Natural killer cell (primary cell): ENCODE data around the gene IGF2BP2. TPM values are rescaled to one million over a fixed set of nuclear protein-coding genes. Genes with fewer than 3 reads are reported as not detected.

Experiments
- ATAC-seq, 3 donors: fragments of 150-1000 bp in 2 of 3; fragments of 200-7000 bp in 1 of 3; cut with Tn5 transposase; 1 replicate in 1 of 3; 2 replicates in 2 of 3; pipeline ENCODE4 v1.10.0; 2021; ENCODE audit warnings: mild to moderate bottlenecking in 2 of 3, moderate library complexity in 2 of 3
- DNase-seq, 2 donors: peaks; one replicate each; pipeline versions ENCODE4 v3.0.0 to v3.0.0-alpha.2; 2013 to 2021; ENCODE audit warnings: mixed read lengths in 1 of 2
- H3K27ac ChIP-seq: one replicate; pipeline ENCODE4 v1.5.1; 2013; ENCODE audit warnings: mild to moderate bottlenecking, low read length
- H3K27me3 ChIP-seq: one replicate; pipeline ENCODE4 v1.6.1; 2013; ENCODE audit warnings: low read length; ENCODE audit not compliant: control insufficient read depth, insufficient read depth
- H3K36me3 ChIP-seq: one replicate; pipeline ENCODE4 v1.6.1; 2013; ENCODE audit warnings: low read length; ENCODE audit not compliant: control insufficient read depth, insufficient read depth
- H3K4me1 ChIP-seq: one replicate; pipeline ENCODE4 v1.6.1; 2013; ENCODE audit warnings: low read length; ENCODE audit not compliant: control insufficient read depth, insufficient read depth
- H3K4me3 ChIP-seq: one replicate; pipeline ENCODE4 v1.5.1; 2013; ENCODE audit warnings: low read length
- H3K9me3 ChIP-seq: one replicate; pipeline ENCODE4 v1.6.1; 2013; ENCODE audit warnings: low read length; ENCODE audit not compliant: control insufficient read depth, insufficient read depth
- H3K27ac Mint-ChIP-seq, 2 donors: one replicate each; pipeline ENCODE4 v1.8.0; 2022; ENCODE audit warnings: mild to moderate bottlenecking in 2 of 2, mixed read lengths in 2 of 2, moderate library complexity in 1 of 2
- H3K27me3 Mint-ChIP-seq, 2 donors: one replicate each; pipeline ENCODE4 v1.8.0; 2022; ENCODE audit warnings: low read depth in 2 of 2, mixed read lengths in 2 of 2
- H3K36me3 Mint-ChIP-seq: one replicate; pipeline ENCODE4 v1.8.0; 2022; ENCODE audit warnings: mixed read lengths
- H3K4me1 Mint-ChIP-seq, 2 donors: one replicate each; pipeline ENCODE4 v1.8.0; 2022; ENCODE audit warnings: mixed read lengths in 2 of 2
- H3K4me3 Mint-ChIP-seq: one replicate; pipeline ENCODE4 v1.8.0; 2022; ENCODE audit warnings: mild to moderate bottlenecking, moderate library complexity, mixed read lengths
- H3K9me3 Mint-ChIP-seq, 2 donors: one replicate each; pipeline ENCODE4 v1.8.0; 2022; ENCODE audit warnings: mixed read lengths in 2 of 2
- CTCF ChIP-seq: fragments of 200-600 bp; IDR thresholded peaks from one replicate; pipeline ENCODE4 v1.8.0; 2022; ENCODE audit warnings: antibody characterized with exemption
- WGBS: methylation state at CpG from one replicate; pipeline ENCODE4 v1.1.7; 2013; ENCODE audit warnings: missing lambda C conversion rate; ENCODE audit not compliant: insufficient coverage; 5-methylcytosine and 5-hydroxymethylcytosine counted together
- intact Hi-C: fragments of 100-400 bp; cut with micrococcal nuclease; formaldehyde crosslinking; loops from one replicate; pipeline ENCODE4 v1.14.2; 2022
- total RNA-seq, 4 donors: library from RNA; stranded (reverse); fragments of 120-200 nt in 1 of 4; gene quantifications; one replicate each; pipeline versions ENCODE4 v1.2.3 to v1.2.4, GENCODE V29; 2013 to 2022

IGF2BP2 gene
- total RNA-seq, 3 donors from 2014 or later (not counting 1 experiment from before 2014, with no cell fraction given) = 4.2 to 16.8 (median 8.8) TPM

GRCh38 chr3:185711255-185711870 lies 113.5 kb downstream of the IGF2BP2 start:
- no peaks in the 10 kb centered on the region for H3K36me3 Mint-ChIP-seq
- H3K27ac ChIP-seq = no peak overlapping the region
- peaks cover 0 to 2% of the 10 kb centered on the region in 2 donors for H3K27me3 Mint-ChIP-seq
- DNase-seq (no peak), ATAC-seq (no peak)
- H3K27ac Mint-ChIP-seq = no peak overlapping the region
- WGBS = 81% methylated on average over 7 of the region's 8 CpGs
- intact Hi-C loops = no loop called here
- no peaks in the 10 kb centered on the region for H3K36me3 ChIP-seq
- H3K27me3 ChIP-seq = no peaks in the 10 kb centered on the region
- H3K9me3 Mint-ChIP-seq = no peaks in the 10 kb centered on the region
- H3K4me3 Mint-ChIP-seq = no peak overlapping the region
- H3K4me1 ChIP-seq = no peaks in the 10 kb centered on the region
- no peak overlapping the region for H3K4me3 ChIP-seq
- no peak for TF ChIP-seq CTCF
- peaks cover 0 to 7% of the 10 kb centered on the region in 2 donors for H3K4me1 Mint-ChIP-seq
- no peaks in the 10 kb centered on the region for H3K9me3 ChIP-seq

GRCh38 chr3:185709251-185709955 lies 115.4 kb downstream of the IGF2BP2 start:
- ATAC-seq (no peak), DNase-seq (no peak)
- Histone ChIP-seq H3K36me3 (no peaks in the 10 kb centered on the region), H3K4me3 (no peak overlapping the region), H3K9me3 (no peaks in the 10 kb centered on the region), H3K27me3 (no peaks in the 10 kb centered on the region), H3K4me1 (no peaks in the 10 kb centered on the region), H3K27ac (no peak overlapping the region)
- no peaks in the 10 kb centered on the region for H3K27me3 Mint-ChIP-seq
- WGBS = 29% methylated on average over 4 of the region's 6 CpGs
- no peak overlapping the region for H3K27ac Mint-ChIP-seq
- no peaks in the 10 kb centered on the region for H3K36me3 Mint-ChIP-seq
- no peaks in the 10 kb centered on the region for H3K9me3 Mint-ChIP-seq
- intact Hi-C loops = no loop called here
- H3K4me3 Mint-ChIP-seq = no peak overlapping the region
- no peak for TF ChIP-seq CTCF
- no peaks in the 10 kb centered on the region for H3K4me1 Mint-ChIP-seq

DNA sequence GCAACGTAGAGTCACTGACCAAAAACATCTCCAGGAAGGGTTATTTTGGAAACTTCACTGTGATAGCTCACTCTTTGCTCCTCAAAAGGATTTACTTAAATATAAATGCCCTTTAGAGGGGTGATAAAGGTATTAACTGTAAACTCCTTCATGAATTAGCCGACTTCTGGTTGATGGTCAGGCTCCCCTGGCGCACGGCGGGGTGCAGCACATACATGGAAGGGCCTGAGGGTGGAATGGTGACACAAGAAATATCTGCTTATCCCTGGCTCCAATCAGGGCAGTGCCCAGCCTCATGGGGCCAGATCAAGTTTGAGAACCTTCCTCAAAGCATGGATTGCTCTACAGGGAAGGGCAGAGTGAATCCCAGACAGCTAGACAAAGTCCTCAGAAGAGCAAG lies 116.5 kb downstream of the IGF2BP2 start:
- H3K4me3 ChIP-seq = no peak overlapping the region
- Mint-ChIP-seq H3K27ac (no peak overlapping the region), H3K9me3 (no peaks in the 10 kb centered on the region), H3K36me3 (no peaks in the 10 kb centered on the region), H3K4me1 (no peaks in the 10 kb centered on the region), H3K4me3 (no peak overlapping the region), H3K27me3 (no peaks in the 10 kb centered on the region)
- no peaks in the 10 kb centered on the region for H3K4me1 ChIP-seq
- DNase-seq = no peak
- H3K27ac ChIP-seq = no peak overlapping the region
- ATAC-seq = no peak
- intact Hi-C loops = no loop called here
- TF ChIP-seq CTCF = no peak
- H3K36me3 ChIP-seq = no peaks in the 10 kb centered on the region
- no peaks in the 10 kb centered on the region for H3K27me3 ChIP-seq
- H3K9me3 ChIP-seq = no peaks in the 10 kb centered on the region
- 95% methylated on average over 5 of the region's 5 CpGs for WGBS

DNA sequence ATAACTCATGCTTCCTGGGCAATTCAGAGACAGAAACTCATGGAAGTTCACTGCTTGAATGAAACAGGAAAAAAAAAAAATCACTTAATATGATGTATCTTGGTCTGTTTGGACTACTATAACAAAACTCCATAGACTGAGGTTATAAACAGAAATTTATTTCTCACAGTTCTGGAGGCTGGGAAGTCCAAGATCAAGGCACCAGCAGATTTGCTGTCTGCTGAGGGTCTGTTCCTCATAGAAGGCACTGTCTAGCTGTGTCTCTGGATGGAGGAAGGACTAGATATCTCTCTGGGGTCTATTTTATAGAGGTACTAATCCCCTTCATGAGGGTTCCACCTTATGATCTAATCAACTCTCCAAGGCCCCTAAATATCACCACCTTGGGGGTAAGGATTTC lies 119.3 kb downstream of the IGF2BP2 start:
- no peaks in the 10 kb centered on the region for H3K36me3 ChIP-seq
- H3K27me3 ChIP-seq = no peaks in the 10 kb centered on the region
- no peak overlapping the region for H3K4me3 ChIP-seq
- H3K27ac ChIP-seq = no peak overlapping the region
- H3K4me1 ChIP-seq = no peaks in the 10 kb centered on the region
- intact Hi-C loops = no loop called here
- H3K4me1 Mint-ChIP-seq = peaks cover 0 to 6% of the 10 kb centered on the region in 2 donors
- H3K27ac Mint-ChIP-seq = no peak overlapping the region
- no peaks in the 10 kb centered on the region for H3K9me3 ChIP-seq
- no peak for TF ChIP-seq CTCF
- DNase-seq (no peak), ATAC-seq (no peak)
- H3K36me3 Mint-ChIP-seq = no peaks in the 10 kb centered on the region
- H3K9me3 Mint-ChIP-seq = no peaks in the 10 kb centered on the region
- H3K4me3 Mint-ChIP-seq = no peak overlapping the region
- H3K27me3 Mint-ChIP-seq = peaks cover 0 to 3% of the 10 kb centered on the region in 2 donors
